Astrocyte (in vitro differentiated cells and primary cell): Measurements from ENCODE around the gene CSGALNACT2.

Source experiments
- CTCF ChIP-seq: IDR thresholded peaks from 2 replicates; pipeline ENCODE4 v1.5.1; 2011; ENCODE audit warnings: low read depth, mild to moderate bottlenecking, inconsistent platforms, low read length, moderate library complexity; ENCODE audit not compliant: insufficient read depth
- EZH2 ChIP-seq: IDR thresholded peaks from 2 replicates; pipeline ENCODE4 v1.6.1; 2012; ENCODE audit warnings: mild to moderate bottlenecking, low read length, inconsistent platforms; ENCODE audit not compliant: insufficient read depth

DNA sequence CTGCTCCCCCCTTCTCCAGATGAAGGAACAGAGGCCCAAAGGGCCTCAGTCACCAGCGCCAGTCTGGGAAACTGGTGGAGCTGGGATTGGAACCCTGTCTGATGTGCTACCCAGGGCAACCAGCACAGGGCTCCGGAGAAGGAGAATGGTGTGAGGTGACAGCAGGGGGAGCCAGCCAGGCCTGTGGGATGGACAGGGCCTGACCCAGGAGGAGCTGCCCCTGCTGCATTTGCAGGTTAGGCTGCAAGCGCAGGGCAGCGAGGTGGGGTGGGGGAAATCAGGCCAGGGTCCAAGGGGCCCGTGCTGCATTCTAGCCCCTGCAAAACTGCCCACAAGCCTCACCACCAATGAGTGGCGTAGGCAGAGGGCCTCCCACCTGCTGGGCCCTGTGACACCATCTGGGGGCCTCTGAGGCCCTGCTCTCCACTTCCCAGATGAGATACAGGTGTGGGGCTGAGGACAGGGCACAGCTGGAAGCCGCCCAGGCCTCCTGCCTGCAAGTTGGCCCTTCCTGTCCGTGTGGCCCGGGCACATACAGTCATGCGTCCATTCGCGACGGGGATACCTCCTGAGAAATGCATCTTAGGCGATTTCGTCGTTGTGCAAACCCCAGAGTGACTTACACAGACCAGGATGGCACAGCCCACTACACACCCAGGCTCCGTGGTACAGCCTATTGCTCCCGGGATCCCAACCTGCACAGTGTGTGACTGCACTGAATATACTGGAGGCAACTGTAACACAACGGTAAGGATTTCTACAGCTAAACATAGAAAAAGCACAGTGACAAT lies 83.4 kb downstream of the CSGALNACT2 start:
- no peak for TF ChIP-seq EZH2
- no peak for TF ChIP-seq CTCF
